ENCODE data around the gene NKG7.

The NKG7 gene

GRCh38 chr19:51361239-51361638, 11.2 kb downstream of the NKG7 start:
- no peak for TF ChIP-seq CTCF (IDR thresholded peaks at IDR 0.05)

- TF ChIP-seq CTCF (IDR thresholded peaks at IDR 0.05): no peak
These were observed 13.2 kb downstream of the NKG7 start for GRCh38 chr19:51359294-51359693.

GRCh38 chr19:51357952-51358351, 14.5 kb downstream of the NKG7 start:
- TF ChIP-seq CTCF (IDR thresholded peaks at IDR 0.05): no peak

- TF ChIP-seq CTCF (IDR thresholded peaks at IDR 0.05): no peak
These were observed 16.2 kb downstream of the NKG7 start for GRCh38 chr19:51356159-51356801.

GRCh38 chr19:51354742-51355148, 17.7 kb downstream of the NKG7 start:
- no peak for TF ChIP-seq CTCF (IDR thresholded peaks at IDR 0.05)

GRCh38 chr19:51354103-51354741, 18.2 kb downstream of the NKG7 start:
- no peak for TF ChIP-seq CTCF (IDR thresholded peaks at IDR 0.05)

- no peak for TF ChIP-seq CTCF (IDR thresholded peaks at IDR 0.05)
These were observed 19.6 kb downstream of the NKG7 start for GRCh38 chr19:51352783-51353360.

Data from LNCAP (cell line).